HAP-1 (cell line): Measurements from ENCODE around the gene MIER1.
"Not testable (repeated sequence)": the region's sequence is repeated elsewhere in the genome, so short reads cannot be mapped to it uniquely, and the experiment has no call there.

ENCODE experiments used
- DNase-seq, 2 experiments: peaks; one replicate each; pipeline ENCODE4 v3.0.0-alpha.2; 2016 to 2020; ENCODE audit warnings: low spot score in 2 of 2
- H3K27me3 ChIP-seq: fragments of 250-450 bp; sonication (Bioruptor Pico); 2 replicates; pipeline ENCODE4 v1.5.1; 2020; ENCODE audit warnings: low read depth, mild to moderate bottlenecking, moderate library complexity
- H3K36me3 ChIP-seq: fragments of 250-450 bp; sonication (Bioruptor Pico); replicated peaks from 2 replicates; pipeline ENCODE4 v1.5.1; 2020; ENCODE audit warnings: mild to moderate bottlenecking
- H3K4me1 ChIP-seq: fragments of 250-450 bp; sonication (Bioruptor Pico); 2 replicates; pipeline ENCODE4 v1.5.1; 2020; ENCODE audit warnings: mild to moderate bottlenecking
- H3K4me3 ChIP-seq: fragments of 250-450 bp; sonication (Bioruptor Pico); 2 replicates; pipeline ENCODE4 v1.5.1; 2020; ENCODE audit warnings: mild to moderate bottlenecking, moderate library complexity
- H3K9me3 ChIP-seq: fragments of 250-450 bp; sonication (Bioruptor Pico); 2 replicates; pipeline ENCODE4 v1.5.1; 2020; ENCODE audit warnings: mild to moderate bottlenecking, moderate library complexity
- in situ Hi-C: fragments of 300-500 bp; cut with MboI; formaldehyde crosslinking; loops from 3 replicates; pipeline ENCODE4 v1.14.3; 2020; ENCODE audit warnings: low sequenced_read_pairs, inconsistent platforms, mixed read lengths

MIER1 gene

DNA sequence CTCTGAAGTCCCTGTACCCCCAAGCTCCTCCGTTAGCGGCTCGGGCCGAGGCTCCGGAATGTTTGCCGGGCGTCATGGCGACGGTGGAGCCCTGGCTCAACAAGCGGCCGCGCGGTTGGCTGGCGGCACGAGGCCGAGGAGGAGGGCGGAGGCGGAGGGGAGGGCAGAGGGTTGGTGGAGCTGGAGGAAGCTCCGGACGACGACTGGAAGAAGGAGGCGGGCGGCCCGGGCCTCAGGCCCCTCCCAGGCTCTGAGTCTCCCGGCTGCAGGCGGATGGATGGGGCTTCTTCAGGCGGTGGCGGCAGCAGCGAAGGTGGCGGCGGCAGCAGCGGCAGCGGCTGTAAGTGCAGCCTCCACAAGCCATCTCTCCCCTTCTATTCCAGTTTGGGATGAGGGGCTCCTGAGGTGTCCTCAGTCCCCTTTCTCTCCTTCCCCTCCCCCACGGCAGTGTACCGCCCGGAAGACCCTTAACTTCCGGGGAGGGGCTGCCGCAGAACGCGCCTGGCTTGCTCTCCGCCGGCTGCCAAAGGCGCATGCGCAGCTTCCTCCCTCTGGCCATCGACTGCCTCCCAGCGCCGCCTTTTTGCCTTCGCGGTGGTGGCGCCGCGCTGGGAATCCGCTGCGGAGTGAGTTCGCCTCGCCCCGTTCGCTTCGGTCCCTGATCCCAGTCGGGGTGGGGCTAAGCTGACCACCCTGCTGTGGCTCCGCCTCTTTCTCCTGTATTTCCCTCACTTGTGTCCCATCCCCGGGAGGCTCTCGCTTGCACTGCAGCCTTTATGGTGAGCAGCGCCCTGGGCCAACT, at the start of gene MIER1, which contains the start of gene DNAI4:
MIER1 (plus strand) TSS at position 235 of the 802 bp plus-strand sequence; CDS start at position 274, 39 bp downstream.
DNAI4 (minus strand) TSS at position 101 of the 802 bp plus-strand sequence; CDS start at position 76, 25 bp downstream.
- Histone ChIP-seq H3K36me3 (no peaks in the 10 kb centered on the region), H3K4me1 (peaks cover 39% of the 10 kb centered on the region), H3K27me3 (no peaks in the 10 kb centered on the region), H3K4me3 (peak within 1 kb of the TSS; percentile 66), H3K9me3 (no peaks in the 10 kb centered on the region)
- peak; percentile 97 to 98 for DNase-seq
- in situ Hi-C loops, result no loop called here

DNA sequence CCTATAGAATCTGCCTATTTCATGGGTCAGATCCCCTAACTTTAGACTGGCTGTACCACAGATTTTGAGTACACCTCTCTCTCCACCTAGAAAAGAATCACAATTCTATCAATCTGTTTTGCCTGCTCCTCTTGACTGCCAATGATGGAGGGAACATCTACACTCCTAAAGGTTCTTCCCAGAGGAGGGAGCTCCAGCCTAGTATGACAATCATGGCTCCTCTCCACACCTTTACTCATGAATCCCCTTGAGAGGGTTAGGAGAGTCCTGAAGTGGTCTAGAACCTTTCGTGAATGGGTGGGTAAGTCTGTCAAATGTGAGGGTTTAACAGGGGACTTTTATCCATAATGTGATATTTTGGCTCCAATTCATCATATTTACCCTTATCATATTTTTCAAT, 48.1 kb upstream of the MIER1 start:
- Histone ChIP-seq H3K9me3 (no peaks in the 10 kb centered on the region), H3K4me3 (no peak overlapping the region), H3K27me3 (no peaks in the 10 kb centered on the region), H3K4me1 (no peaks in the 10 kb centered on the region), H3K36me3 (no peaks in the 10 kb centered on the region)
- in situ Hi-C loops, result no loop called here
- no peak for DNase-seq

GRCh38 chr1:66889030-66889429, 35.8 kb upstream of the MIER1 start:
- in situ Hi-C loops, result no loop called here
- H3K9me3 ChIP-seq, result no peaks in the 10 kb centered on the region
- no peaks in the 10 kb centered on the region for H3K27me3 ChIP-seq
- no peaks in the 10 kb centered on the region for H3K36me3 ChIP-seq
- H3K4me1 ChIP-seq, result no peaks in the 10 kb centered on the region
- H3K4me3 ChIP-seq, result no peak overlapping the region
- no peak for DNase-seq

- no peaks in the 10 kb centered on the region for H3K9me3 ChIP-seq
- in situ Hi-C loops, result no loop called here
Observed at GRCh38 chr1:66890621-66891020, 34.2 kb upstream of the MIER1 start.

DNA sequence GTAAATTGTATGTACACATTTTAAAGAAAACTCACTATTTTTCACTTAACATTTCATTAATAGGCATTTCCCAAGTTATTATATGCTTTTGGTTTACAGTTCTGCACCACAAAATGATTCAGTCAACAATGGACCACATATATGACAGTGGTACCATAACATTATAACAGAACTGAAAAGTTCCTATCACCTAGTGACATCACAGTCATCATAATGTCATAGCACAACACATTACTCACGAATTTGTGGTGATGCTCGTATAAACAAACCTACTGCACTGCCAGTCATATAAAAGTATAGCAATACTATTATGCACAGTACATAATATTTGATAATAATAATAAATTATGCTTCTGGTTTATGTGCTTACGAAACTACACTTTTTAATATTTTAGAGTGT, 31.1 kb upstream of the MIER1 start:
- no peak overlapping the region for H3K4me3 ChIP-seq
- no peaks in the 10 kb centered on the region for H3K9me3 ChIP-seq
- no peaks in the 10 kb centered on the region for H3K27me3 ChIP-seq
- no peaks in the 10 kb centered on the region for H3K4me1 ChIP-seq
- in situ Hi-C loops, result no loop called here
- no peak for DNase-seq
- H3K36me3 ChIP-seq, result no peaks in the 10 kb centered on the region

More at GRCh38 chr1:66890621-66891020, 34.2 kb upstream of the MIER1 start:
- Histone ChIP-seq H3K4me3 (no peak overlapping the region), H3K36me3 (no peaks in the 10 kb centered on the region), H3K27me3 (no peaks in the 10 kb centered on the region), H3K4me1 (no peaks in the 10 kb centered on the region)
- no peak for DNase-seq

DNA sequence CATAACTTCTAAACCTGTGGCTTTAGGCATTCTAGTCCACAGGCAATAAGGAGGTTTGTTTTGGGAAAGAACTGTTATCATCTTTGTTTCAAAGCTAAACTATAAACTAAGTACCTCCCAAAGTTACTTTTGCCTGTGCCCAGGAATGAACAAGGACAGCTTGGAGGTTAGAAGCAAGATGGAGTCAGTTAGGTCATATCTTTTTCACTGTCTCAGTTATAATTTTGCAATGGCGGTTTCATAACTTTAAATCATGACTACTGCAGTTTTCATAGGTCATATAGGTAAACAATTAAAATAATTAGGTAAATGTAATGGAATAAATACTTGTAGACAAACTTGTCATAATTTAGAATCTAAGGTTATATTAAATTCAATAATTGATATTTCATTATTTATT, 9.6 kb upstream of the MIER1 start:
- H3K4me1 ChIP-seq, DNase-seq, H3K4me3 ChIP-seq, H3K9me3 ChIP-seq, in situ Hi-C loops, H3K27me3 ChIP-seq, H3K36me3 ChIP-seq: not testable (repeated sequence)

DNA sequence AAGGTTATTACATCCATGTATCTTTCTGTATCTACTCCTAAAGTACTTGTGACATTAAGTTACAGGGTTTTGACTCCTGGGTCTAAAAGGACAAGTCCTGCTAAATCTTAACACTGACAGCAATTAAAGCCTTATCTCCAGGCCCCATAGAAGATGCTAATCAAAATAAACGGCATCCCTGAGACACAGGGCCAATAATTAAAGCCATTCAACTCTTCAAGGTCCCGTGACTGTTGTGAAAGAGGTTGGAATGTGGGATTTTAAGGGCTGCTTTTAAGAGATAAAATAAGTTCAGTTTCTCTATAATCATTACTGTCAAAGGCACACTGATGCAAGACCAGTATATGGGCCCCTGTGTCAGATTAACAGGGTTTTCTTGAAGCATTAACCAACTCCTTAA, 8.5 kb upstream of the MIER1 start:
- Histone ChIP-seq H3K4me3 (no peak overlapping the region), H3K36me3 (no peaks in the 10 kb centered on the region), H3K9me3 (no peaks in the 10 kb centered on the region), H3K4me1 (peaks cover 9% of the 10 kb centered on the region), H3K27me3 (no peaks in the 10 kb centered on the region)
- in situ Hi-C loops, result no loop called here
- DNase-seq, result no peak

- Histone ChIP-seq H3K36me3 (no peaks in the 10 kb centered on the region), H3K4me3 (no peak overlapping the region), H3K27me3 (no peaks in the 10 kb centered on the region), H3K4me1 (peaks cover 9% of the 10 kb centered on the region), H3K9me3 (no peaks in the 10 kb centered on the region)
- DNase-seq, result no peak
- in situ Hi-C loops, result no loop called here
Observed at GRCh38 chr1:66917476-66917875, 7.3 kb upstream of the MIER1 start.

DNA sequence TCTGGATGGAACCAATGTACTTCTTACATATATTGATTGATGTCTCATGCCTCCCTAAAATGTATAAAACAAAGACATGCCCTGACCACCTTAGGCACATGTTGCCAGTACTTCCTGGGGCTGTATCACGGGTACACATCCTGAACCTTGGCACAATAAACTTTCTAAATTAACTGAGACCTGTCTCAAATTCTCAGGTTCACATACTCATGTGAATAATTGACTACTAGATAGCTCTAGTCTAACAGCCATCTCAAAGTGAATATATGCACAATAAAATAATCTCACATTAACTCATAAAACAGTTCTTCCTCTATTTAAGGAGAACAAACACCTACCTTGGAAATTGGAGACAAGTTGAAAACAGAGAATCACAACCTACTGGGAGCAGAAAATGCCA, 5.7 kb upstream of the MIER1 start:
- Histone ChIP-seq H3K9me3 (no peaks in the 10 kb centered on the region), H3K4me3 (no peak overlapping the region), H3K4me1 (peaks cover 12% of the 10 kb centered on the region), H3K27me3 (no peaks in the 10 kb centered on the region), H3K36me3 (no peaks in the 10 kb centered on the region)
- in situ Hi-C loops, result no loop called here
- no peak for DNase-seq

DNA sequence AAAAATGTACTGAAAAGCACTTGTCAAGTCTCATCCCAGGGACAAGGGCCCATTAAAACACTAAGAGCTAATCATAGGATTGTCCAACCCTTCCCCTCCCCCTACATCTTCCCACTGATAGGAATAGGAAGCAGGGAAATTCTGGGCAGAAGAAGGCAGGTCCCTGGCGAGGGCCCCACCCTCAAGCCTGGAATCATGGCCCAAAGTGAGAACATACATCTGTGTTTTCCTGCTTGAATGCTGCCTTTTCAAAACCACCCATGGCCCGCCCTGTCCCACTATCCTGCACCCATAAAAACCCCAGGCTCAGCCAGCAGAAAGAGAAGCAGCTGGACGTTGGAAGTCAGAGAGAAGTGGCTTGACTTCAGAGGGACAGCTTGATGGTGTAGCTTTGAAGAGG, 5.0 kb upstream of the MIER1 start:
- Histone ChIP-seq H3K4me3 (no peak overlapping the region), H3K27me3 (no peaks in the 10 kb centered on the region), H3K36me3 (no peaks in the 10 kb centered on the region), H3K4me1 (peaks cover 12% of the 10 kb centered on the region), H3K9me3 (no peaks in the 10 kb centered on the region)
- in situ Hi-C loops, result no loop called here
- DNase-seq, result no peak

GRCh38 chr1:66920543-66920942, 4.2 kb upstream of the MIER1 start:
- no peaks in the 10 kb centered on the region for H3K36me3 ChIP-seq
- no peaks in the 10 kb centered on the region for H3K9me3 ChIP-seq
- no peaks in the 10 kb centered on the region for H3K27me3 ChIP-seq
- no peak overlapping the region for H3K4me3 ChIP-seq
- peaks cover 12% of the 10 kb centered on the region for H3K4me1 ChIP-seq
- no peak for DNase-seq
- in situ Hi-C loops, result no loop called here

GRCh38 chr1:66925558-66925910, 744 bp downstream of the MIER1 start:
- Histone ChIP-seq H3K4me1 (peaks cover 39% of the 10 kb centered on the region), H3K36me3 (no peaks in the 10 kb centered on the region)

GRCh38 chr1:66925944-66926343, 1.2 kb downstream of the MIER1 start:
- no peaks in the 10 kb centered on the region for H3K27me3 ChIP-seq
- peak in 1 of 2 experiments; percentile 54 for DNase-seq
- H3K4me3 ChIP-seq, result peak overlapping the region; percentile 66
- no peaks in the 10 kb centered on the region for H3K36me3 ChIP-seq
- peaks cover 39% of the 10 kb centered on the region for H3K4me1 ChIP-seq
- no peaks in the 10 kb centered on the region for H3K9me3 ChIP-seq
- in situ Hi-C loops, result no loop called here

More at GRCh38 chr1:66925558-66925910, 744 bp downstream of the MIER1 start:
- H3K9me3 ChIP-seq, result no peaks in the 10 kb centered on the region
- in situ Hi-C loops, result no loop called here
- DNase-seq, result no peak
- peak overlapping the region; percentile 66 for H3K4me3 ChIP-seq
- H3K27me3 ChIP-seq, result no peaks in the 10 kb centered on the region

DNA sequence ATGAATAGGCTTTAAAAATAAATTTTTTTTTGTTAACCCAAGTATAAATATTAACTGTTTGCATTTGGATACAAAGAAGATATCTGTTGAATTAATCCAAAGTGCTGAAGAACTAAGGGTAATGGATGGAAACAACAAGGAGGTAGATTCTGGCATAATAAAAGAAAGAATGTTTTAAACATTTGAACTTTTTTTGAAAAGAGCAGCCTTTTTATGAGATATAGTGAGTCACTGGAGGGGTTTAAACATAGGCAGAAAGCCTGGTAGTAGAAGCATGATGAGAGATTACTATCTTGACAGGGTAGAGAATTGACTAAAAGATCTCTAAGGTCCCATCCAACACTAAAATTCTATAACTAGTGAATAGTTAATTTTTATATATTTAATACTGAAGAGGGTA, 2.7 kb downstream of the MIER1 start:
- peak in 1 of 2 experiments; percentile 81 for DNase-seq
- Histone ChIP-seq H3K27me3 (no peaks in the 10 kb centered on the region), H3K9me3 (no peaks in the 10 kb centered on the region), H3K4me1 (peaks cover 39% of the 10 kb centered on the region), H3K4me3 (no peak overlapping the region), H3K36me3 (no peaks in the 10 kb centered on the region)
- in situ Hi-C loops, result no loop called here
